H1 (cell line): ENCODE measurements around the gene RIMS3. TPM values are rescaled to one million over a fixed set of nuclear protein-coding genes. Genes with fewer than 3 reads are reported as not detected.

Experiments
- CHD1 ChIP-seq: IDR thresholded peaks from 2 replicates; pipeline ENCODE4 v1.6.1; 2012; ENCODE audit warnings: low read depth, low read length, improper control_type of control experiment
- polyA plus RNA-seq, 7 experiments: library from polyadenylated mRNA; depleted of rRNA in 3 of 7; stranded (reverse) in 5 of 7; unstranded in 2 of 7; fragments of >200 nt in 5 of 7; fragments of 200-250 nt in 2 of 7; gene quantifications; 1 replicate in 5 of 7; 2 replicates in 1 of 7; 4 replicates in 1 of 7; pipeline versions ENCODE4 v1.2.1 to v1.2.3, GENCODE V29; 2011 to 2013; ENCODE audit warnings: missing spikeins in 2 of 7, mixed read lengths in 2 of 7
- total RNA-seq: library from RNA; stranded (reverse); fragmentation: NEBNext Ultra II Directional; extraction: Animal tissue kit (Norgen Biotek cat#: 25700); gene quantifications from 2 replicates; pipeline ENCODE4 v1.2.1, GENCODE V29; 2021
- TF ChIP-seq, protein P1 (sequence below): fragments of 300-600 bp; sonication (generic); IDR thresholded peaks from 2 replicates; pipeline ENCODE4 v1.7.1; 2012; ENCODE audit warnings: low read length, moderate library complexity, mild to moderate bottlenecking, inconsistent platforms; ENCODE audit not compliant: insufficient replicate concordance

Gene RIMS3
- total and polyA plus RNA-seq, 2 of the 8 experiments (the other 6 are each of a cell fraction or from before 2014, with no cell fraction given), result 13.3 to 20.6 TPM

DNA sequence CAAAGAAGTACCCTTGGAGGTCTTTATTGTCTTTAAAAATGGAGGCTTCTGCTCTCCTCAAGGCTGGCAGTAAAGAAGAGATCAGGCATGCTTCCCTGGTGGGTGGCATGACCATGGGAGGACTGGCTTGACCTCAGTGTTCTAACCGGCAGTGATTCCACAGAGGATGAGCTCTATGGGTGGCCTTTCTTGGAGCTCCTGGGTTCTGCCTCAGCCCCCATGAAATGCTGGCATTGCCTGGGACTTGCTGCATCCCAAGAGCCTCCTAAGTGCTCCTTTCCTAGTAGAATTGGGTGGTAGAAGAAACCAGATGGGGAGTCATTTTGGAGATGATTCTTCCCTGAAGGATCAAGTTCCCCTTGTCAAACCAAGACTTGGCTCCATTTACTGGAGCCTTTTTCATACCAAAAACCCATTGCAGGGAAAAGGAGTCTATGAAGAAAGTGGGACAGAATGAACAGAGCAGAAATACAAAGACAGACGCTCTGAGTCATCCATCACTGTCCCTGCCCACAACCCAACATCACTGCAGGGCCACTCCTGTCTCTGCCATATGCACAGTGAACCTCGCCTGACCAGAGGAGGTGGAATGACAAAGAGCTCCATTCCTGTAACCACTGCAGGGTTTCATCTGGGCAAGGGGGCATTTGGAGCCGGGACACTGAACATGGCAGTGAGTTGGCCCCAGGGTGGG lies 42.4 kb downstream of the RIMS3 start (continued):
- no peak for TF ChIP-seq CHD1
- TF ChIP-seq, protein P1, sequence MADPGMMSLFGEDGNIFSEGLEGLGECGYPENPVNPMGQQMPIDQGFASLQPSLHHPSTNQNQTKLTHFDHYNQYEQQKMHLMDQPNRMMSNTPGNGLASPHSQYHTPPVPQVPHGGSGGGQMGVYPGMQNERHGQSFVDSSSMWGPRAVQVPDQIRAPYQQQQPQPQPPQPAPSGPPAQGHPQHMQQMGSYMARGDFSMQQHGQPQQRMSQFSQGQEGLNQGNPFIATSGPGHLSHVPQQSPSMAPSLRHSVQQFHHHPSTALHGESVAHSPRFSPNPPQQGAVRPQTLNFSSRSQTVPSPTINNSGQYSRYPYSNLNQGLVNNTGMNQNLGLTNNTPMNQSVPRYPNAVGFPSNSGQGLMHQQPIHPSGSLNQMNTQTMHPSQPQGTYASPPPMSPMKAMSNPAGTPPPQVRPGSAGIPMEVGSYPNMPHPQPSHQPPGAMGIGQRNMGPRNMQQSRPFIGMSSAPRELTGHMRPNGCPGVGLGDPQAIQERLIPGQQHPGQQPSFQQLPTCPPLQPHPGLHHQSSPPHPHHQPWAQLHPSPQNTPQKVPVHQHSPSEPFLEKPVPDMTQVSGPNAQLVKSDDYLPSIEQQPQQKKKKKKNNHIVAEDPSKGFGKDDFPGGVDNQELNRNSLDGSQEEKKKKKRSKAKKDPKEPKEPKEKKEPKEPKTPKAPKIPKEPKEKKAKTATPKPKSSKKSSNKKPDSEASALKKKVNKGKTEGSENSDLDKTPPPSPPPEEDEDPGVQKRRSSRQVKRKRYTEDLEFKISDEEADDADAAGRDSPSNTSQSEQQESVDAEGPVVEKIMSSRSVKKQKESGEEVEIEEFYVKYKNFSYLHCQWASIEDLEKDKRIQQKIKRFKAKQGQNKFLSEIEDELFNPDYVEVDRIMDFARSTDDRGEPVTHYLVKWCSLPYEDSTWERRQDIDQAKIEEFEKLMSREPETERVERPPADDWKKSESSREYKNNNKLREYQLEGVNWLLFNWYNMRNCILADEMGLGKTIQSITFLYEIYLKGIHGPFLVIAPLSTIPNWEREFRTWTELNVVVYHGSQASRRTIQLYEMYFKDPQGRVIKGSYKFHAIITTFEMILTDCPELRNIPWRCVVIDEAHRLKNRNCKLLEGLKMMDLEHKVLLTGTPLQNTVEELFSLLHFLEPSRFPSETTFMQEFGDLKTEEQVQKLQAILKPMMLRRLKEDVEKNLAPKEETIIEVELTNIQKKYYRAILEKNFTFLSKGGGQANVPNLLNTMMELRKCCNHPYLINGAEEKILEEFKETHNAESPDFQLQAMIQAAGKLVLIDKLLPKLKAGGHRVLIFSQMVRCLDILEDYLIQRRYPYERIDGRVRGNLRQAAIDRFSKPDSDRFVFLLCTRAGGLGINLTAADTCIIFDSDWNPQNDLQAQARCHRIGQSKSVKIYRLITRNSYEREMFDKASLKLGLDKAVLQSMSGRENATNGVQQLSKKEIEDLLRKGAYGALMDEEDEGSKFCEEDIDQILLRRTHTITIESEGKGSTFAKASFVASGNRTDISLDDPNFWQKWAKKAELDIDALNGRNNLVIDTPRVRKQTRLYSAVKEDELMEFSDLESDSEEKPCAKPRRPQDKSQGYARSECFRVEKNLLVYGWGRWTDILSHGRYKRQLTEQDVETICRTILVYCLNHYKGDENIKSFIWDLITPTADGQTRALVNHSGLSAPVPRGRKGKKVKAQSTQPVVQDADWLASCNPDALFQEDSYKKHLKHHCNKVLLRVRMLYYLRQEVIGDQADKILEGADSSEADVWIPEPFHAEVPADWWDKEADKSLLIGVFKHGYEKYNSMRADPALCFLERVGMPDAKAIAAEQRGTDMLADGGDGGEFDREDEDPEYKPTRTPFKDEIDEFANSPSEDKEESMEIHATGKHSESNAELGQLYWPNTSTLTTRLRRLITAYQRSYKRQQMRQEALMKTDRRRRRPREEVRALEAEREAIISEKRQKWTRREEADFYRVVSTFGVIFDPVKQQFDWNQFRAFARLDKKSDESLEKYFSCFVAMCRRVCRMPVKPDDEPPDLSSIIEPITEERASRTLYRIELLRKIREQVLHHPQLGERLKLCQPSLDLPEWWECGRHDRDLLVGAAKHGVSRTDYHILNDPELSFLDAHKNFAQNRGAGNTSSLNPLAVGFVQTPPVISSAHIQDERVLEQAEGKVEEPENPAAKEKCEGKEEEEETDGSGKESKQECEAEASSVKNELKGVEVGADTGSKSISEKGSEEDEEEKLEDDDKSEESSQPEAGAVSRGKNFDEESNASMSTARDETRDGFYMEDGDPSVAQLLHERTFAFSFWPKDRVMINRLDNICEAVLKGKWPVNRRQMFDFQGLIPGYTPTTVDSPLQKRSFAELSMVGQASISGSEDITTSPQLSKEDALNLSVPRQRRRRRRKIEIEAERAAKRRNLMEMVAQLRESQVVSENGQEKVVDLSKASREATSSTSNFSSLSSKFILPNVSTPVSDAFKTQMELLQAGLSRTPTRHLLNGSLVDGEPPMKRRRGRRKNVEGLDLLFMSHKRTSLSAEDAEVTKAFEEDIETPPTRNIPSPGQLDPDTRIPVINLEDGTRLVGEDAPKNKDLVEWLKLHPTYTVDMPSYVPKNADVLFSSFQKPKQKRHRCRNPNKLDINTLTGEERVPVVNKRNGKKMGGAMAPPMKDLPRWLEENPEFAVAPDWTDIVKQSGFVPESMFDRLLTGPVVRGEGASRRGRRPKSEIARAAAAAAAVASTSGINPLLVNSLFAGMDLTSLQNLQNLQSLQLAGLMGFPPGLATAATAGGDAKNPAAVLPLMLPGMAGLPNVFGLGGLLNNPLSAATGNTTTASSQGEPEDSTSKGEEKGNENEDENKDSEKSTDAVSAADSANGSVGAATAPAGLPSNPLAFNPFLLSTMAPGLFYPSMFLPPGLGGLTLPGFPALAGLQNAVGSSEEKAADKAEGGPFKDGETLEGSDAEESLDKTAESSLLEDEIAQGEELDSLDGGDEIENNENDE, result no peak
